HG03565 (cell line): ENCODE data around the gene UBTF.

ENCODE experiments used
- ATAC-seq: cut with Tn5 transposase; IDR thresholded peaks from one replicate; pipeline ENCODE4 v1.9.1; 2021; ENCODE audit warnings: mild to moderate bottlenecking, moderate library complexity; ENCODE audit not compliant: unreplicated experiment

Gene UBTF

DNA sequence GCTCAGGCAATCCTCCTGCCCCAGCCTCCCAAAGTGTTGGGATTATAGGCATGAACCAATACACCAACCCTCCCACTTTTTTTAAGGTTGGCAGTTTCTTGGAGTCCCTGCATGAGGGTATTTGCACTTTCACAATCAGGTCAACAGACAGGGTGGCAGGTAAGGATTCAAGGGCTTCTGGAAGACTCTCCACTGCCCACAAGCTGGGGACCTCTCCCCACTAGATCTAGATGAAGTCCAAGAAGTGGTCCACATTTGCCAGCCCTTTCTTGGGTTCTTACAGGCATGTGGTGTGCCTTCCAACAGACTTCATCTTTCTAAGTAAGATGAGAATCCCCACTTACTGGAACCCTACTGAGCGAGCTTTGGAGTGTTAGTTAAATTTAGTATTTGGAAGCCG is 45.0 kb downstream of the UBTF start:
- no peak for ATAC-seq

- ATAC-seq, result no peak
Observed at GRCh38 chr17:44171931-44172455, 47.5 kb downstream of the UBTF start.

DNA sequence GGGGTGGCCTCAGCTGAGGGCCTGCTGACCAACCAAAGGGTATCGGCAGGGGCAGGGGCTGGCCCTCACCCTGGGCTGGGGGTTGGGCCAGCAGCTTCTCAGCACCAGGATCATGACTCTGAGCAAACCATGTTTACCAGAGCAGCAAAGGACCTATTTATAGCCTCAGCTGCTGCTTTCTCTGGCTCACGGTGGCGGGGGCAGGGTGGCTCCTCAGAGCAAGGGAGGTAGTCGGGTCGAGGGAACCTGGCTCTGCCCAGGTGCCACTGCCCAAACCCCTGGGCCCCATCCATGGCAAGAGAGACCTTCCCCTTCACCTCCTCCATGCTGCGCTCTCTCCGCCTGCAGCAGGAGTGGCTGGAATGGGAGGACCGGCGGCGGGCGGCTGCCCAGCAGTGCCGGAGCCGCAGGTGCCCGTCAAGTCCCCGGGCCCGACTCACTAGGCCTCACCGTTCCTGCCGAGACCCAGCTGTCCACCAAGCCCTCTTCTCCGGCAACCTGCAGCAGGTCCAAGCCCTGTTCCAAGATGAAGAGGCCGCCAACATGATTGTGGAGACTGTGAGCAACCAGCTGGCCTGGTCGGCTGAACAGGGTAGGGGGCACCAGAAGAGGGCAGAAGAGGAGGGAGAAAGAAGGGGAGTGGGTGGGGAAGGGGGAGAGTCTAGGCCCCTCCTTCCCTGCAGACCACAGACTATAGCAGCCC is 48.8 kb downstream of the UBTF start, which contains the start of gene ASB16:
TSS of gene ASB16 (plus strand) at position 206 of the 703 bp plus-strand sequence. CDS start at position 292, 86 bp downstream.
- ATAC-seq, result no peak

DNA sequence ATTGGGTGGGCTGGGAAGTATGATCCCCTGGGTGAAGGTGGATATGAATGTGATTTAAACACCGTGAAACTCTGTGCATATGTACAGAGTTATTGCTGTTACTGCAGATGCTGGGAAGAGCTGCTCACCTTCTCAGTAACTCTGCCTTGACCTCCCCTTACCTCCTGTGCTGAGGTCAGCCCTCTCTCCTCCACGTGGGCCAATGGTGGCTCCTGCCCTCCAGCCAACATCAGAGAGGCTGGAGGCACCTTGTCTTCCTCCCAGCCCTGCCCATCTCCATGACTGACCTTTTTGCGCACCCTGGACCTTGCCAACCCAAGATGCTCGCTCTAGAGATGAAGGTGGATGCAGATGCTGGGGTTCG is 49.4 kb downstream of the UBTF start:
- ATAC-seq, result no peak

- no peak for ATAC-seq
Observed at GRCh38 chr17:44167181-44167861, 52.2 kb downstream of the UBTF start.

GRCh38 chr17:44164476-44164875 is 55.0 kb downstream of the UBTF start:
- ATAC-seq, result no peak

DNA sequence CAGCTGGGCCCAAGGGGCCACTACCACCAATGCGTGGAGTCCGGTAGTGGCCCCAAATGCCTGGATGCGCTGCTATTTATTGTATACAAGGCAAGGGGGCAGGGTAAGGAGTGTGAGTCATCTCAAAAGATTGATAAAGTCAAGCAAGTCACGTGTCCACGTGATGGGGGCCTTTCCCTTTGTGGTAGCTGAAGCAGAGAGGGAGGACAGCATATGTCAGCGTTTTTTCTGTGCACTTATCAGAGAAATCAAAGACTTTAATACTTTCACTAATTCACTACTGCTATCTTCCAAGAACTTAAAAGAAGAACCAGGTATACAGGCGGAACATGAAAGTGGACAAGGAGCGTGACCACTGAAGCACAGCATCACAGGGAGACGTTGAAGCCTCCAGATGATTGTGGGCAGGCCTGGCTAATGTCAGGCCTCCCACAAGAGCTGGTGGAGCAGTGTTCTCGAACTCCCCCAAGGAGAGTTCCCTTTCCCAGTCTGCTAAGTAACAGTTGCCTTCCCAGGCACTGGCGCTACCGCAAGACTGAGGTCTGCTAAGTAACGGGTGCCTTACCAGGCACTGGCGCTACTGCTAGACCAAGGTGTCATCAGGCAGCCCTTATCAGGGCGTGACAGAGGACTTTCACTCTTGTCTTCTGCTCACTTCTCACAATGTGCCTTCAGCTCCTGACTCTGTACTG is 59.8 kb downstream of the UBTF start:
- ATAC-seq, result no peak

GRCh38 chr17:44155488-44155887 is 64.0 kb downstream of the UBTF start:
- no peak for ATAC-seq
